AG04449 (cell line): ENCODE measurements around the gene TMEM106C.

Experiments
- CTCF ChIA-PET: fragments of 350-600 bp; formaldehyde crosslinking; extraction: SDS; loops from one replicate; lab custom pipeline; 2021; ENCODE audit warnings: antibody characterized with exemption; lab: Yijun Ruan, JAX
- POLR2A ChIA-PET: fragments of 400-600, 350-600 bp; formaldehyde crosslinking; extraction: SDS; loops from one replicate; lab custom pipeline; 2020; ENCODE audit warnings: antibody characterized with exemption, inconsistent platforms; lab: Yijun Ruan, JAX
- DNase-seq: peaks from one replicate; pipeline ENCODE4 v3.0.0-alpha.2; 2010; ENCODE audit warnings: low read depth, low spot score
- H3K4me3 ChIP-seq: 2 replicates; pipeline ENCODE4 v1.5.1; 2011; ENCODE audit warnings: low read depth, mild to moderate bottlenecking, control low read depth, low read length
- TF ChIP-seq, protein P1 (sequence below): IDR thresholded peaks from one replicate; pipeline ENCODE4 v1.5.1; 2011; ENCODE audit warnings: mild to moderate bottlenecking, moderate library complexity, low read length, control low read depth, inconsistent platforms; ENCODE audit not compliant: insufficient read depth; ENCODE audit errors: missing control alignments

TMEM106C gene

DNA sequence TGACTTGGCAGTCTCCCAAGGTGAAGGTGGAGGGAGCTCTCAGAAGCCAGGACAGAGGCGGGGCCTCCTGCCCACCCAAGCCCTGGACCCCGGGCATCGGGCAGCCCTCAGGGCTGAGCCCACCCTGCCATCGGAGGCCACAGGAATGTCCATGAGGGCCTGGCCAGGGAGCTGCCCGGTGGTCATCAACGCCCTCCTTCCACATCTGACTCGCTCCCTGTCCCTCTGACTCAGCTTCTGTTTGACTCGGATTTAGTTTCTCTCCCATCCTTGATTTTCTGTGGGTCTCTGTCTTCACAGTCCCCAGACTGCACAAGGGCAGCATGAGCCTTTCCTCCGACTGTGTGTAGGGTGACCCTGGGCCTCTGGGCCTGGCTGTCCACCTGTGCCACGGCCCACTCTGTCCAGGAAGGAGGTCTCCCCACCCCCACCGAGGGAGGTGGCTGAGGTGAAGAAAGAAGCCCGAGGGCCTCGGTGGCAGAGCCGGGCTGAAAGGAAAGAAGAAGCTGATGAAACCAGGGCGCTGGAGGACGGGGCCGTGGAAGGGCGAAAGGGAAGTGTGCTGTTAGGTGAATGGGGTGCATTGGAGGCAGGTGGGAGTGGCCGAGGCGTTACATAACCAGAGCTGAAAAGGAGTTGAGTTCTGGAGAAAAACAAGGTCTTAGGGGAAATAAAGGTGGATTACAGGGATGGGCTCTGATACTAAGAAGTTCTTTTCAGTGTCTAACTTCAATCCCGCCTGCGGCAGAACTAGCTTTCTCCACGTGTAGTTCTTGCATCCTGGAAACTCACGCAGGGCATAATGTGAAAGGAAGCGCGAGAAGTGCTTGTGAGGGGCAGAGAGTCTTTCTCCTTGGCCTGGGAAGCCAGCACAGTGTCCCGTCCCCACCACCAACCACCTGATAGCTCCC lies 16.7 kb upstream of the TMEM106C start:
- CTCF ChIA-PET = interaction anchor here (0.6 to 10.5 kb wide), 13 partner anchors 11 to 241 kb away, joined by 3 to 131 read pairs (median 7); partner anchors contain the start of genes RPAP3, TMEM106C and VDR
- POLR2A ChIA-PET = no interaction called here
- no peak for DNase-seq
- H3K4me3 ChIP-seq = no peak overlapping the region
- TF ChIP-seq, protein P1, sequence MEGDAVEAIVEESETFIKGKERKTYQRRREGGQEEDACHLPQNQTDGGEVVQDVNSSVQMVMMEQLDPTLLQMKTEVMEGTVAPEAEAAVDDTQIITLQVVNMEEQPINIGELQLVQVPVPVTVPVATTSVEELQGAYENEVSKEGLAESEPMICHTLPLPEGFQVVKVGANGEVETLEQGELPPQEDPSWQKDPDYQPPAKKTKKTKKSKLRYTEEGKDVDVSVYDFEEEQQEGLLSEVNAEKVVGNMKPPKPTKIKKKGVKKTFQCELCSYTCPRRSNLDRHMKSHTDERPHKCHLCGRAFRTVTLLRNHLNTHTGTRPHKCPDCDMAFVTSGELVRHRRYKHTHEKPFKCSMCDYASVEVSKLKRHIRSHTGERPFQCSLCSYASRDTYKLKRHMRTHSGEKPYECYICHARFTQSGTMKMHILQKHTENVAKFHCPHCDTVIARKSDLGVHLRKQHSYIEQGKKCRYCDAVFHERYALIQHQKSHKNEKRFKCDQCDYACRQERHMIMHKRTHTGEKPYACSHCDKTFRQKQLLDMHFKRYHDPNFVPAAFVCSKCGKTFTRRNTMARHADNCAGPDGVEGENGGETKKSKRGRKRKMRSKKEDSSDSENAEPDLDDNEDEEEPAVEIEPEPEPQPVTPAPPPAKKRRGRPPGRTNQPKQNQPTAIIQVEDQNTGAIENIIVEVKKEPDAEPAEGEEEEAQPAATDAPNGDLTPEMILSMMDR = no peak

DNA sequence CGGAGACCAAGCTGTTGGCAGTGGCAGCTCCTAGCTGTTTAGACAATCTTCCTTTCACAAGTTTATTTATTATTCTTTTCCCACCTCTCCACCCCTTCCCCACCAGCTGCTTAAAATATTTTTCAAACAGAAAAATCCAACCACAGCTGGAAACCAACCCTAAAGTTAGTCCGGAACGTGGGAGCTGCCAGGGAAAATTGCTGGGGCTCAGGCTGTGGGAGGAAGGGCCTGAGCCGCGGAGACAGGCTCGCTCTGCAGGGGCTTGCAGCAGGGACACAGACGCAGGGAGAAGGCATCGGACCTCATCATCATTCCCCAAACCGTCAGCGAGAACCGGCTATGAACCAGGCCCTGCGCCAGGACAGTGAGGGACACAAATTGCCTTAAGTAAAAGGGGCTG lies 16.1 kb upstream of the TMEM106C start:
- TF ChIP-seq, protein P1 = no peak

DNA sequence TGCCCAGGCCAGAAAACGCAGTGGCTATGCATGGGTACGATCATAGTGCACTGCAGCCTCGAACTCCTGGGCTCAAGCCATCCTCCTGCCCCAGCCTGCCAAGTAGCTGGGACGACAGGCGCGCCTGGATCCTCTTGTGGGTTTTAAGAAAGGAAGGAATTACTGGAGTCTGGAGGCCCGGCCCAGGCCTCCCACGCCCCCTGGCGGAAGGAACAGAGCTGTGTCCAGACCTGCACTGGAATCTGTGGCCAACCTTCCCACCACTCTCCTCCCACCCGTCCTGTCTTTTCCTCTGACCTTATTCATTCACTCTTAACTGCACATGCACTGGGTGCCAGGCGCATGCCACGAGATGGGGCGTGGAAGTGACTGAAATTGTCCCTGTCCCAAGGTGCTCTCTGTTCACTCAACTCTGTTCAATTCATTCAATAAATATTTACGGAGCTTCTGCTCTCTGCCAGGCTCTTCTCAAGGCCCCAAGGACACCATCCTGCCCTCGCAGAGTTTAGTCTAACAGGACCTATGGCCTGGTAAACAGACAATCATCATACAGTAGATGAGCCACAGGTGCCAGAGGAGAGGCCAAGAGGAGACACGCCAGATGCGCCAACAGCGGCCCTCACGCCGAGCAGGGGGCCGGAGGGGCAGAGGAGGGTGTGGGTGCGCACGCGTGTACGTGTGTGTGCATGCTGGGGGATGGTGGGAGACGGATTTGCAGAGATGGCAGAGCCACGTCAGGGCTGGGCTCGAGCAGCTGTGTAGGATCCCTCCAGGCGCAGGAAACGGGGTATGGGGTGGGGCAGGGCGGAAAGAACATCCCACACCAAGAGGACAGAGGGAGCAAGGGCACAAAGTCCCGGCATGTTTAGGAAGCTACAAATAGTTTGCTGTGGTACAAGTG lies 13.7 kb upstream of the TMEM106C start:
- peak; percentile 23 for DNase-seq
- ChIA-PET POLR2A (interaction anchor here (0.5 kb wide), 1 partner anchor 9 kb away, joined by 3 read pairs; no protein-coding TSS in a partner anchor), CTCF (interaction anchor here (0.7 to 10.5 kb wide), 37 partner anchors 8 to 669 kb away, joined by 3 to 163 read pairs (median 8); partner anchors contain the start of genes TMEM106C and VDR)
- TF ChIP-seq, protein P1 = peak; percentile 97
- H3K4me3 ChIP-seq = no peak overlapping the region

More for the DNA sequence above, 16.1 kb upstream of the TMEM106C start:
- POLR2A ChIA-PET = no interaction called here
- no peak overlapping the region for H3K4me3 ChIP-seq
- no peak for DNase-seq
- CTCF ChIA-PET = interaction anchor here (0.9 to 10.5 kb wide), 11 partner anchors 11 to 242 kb away, joined by 3 to 131 read pairs (median 8); partner anchors contain the start of genes RPAP3, TMEM106C and VDR

DNA sequence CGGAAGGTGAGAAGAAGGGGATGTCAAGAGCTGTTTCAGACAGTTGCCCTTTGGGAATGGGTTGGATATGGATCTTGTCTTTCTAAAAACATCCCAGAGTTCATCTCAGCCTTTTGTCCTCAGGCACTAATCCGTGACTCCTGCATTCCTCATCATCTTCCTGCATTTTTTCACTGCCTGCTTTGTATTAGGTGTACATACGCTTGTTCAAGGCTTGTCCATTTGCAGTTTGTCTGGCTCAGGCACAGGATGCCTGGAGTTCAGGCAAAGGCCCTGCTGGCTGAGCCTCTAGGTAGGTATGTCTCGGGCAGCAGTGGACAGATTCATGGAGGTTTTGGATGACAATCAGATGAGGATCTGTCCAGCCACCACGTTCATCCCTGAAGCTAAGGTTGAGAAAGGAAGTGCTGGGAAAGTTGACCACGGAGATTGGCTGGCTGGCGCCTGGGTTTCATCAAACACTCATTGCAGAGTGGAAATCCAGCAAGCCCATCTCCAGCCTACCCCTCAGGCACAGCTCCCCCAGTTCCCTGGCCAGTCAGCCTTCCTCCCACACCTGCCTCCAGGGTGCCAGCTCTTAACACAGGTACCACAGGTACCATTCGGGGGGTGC lies 12.4 kb upstream of the TMEM106C start:
- DNase-seq = no peak
- CTCF ChIA-PET = interaction anchor here (1.2 to 10.5 kb wide), 16 partner anchors 13 to 235 kb away, joined by 3 to 163 read pairs (median 15); partner anchors contain the start of gene TMEM106C
- TF ChIP-seq, protein P1 = no peak
- POLR2A ChIA-PET = no interaction called here
- H3K4me3 ChIP-seq = no peak overlapping the region

DNA sequence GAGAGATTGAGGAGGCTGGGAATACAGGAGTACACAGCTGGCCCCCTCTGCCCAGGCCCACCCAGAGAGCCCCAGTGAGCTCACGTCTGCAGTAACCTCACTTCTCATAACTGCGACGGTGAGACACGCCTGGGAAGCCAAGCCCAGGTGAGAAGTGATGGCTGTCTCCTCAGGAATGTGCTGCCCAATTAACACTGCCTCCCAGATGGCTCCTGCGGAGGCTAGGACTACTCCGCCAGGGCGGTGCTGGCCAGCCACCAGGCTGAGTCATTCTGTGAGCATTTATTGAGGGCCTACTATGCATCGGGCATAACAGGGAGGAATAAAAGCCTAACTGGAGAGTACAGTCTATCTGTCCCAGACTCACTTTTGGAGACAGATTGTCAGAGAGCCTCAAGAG lies 9.3 kb upstream of the TMEM106C start:
- DNase-seq = no peak
- ChIA-PET POLR2A (no interaction called here), CTCF (interaction anchor here (0.5 to 10.5 kb wide), 6 partner anchors 10 to 210 kb away, joined by 3 to 163 read pairs (median 4); partner anchors contain the start of gene TMEM106C)
- TF ChIP-seq, protein P1 = no peak
- H3K4me3 ChIP-seq = no peak overlapping the region
